HG02981 (cell line): ENCODE results near the gene INPP5A.

Source experiments
- ATAC-seq: cut with Tn5 transposase; IDR thresholded peaks from one replicate; pipeline ENCODE4 v1.9.1; 2021; ENCODE audit warnings: mild to moderate bottlenecking, moderate library complexity; ENCODE audit not compliant: unreplicated experiment

Gene INPP5A

GRCh38 chr10:132577350-132578003, 39.9 kb downstream of the INPP5A start:
- no peak for ATAC-seq

- ATAC-seq = no peak
These were observed 40.8 kb downstream of the INPP5A start for GRCh38 chr10:132578287-132578951.

- ATAC-seq = no peak
These were observed 41.7 kb downstream of the INPP5A start for GRCh38 chr10:132579027-132579859.

GRCh38 chr10:132580143-132580542, 42.6 kb downstream of the INPP5A start:
- ATAC-seq = no peak

- ATAC-seq = no peak
These were observed 43.0 kb downstream of the INPP5A start for GRCh38 chr10:132580617-132581016.

- ATAC-seq = no peak
These were observed 44.5 kb downstream of the INPP5A start for GRCh38 chr10:132582137-132582536.

GRCh38 chr10:132582771-132583170, 45.2 kb downstream of the INPP5A start:
- no peak for ATAC-seq

GRCh38 chr10:132583456-132583855, 45.9 kb downstream of the INPP5A start:
- no peak for ATAC-seq

GRCh38 chr10:132584081-132584480, 46.5 kb downstream of the INPP5A start:
- no peak for ATAC-seq

- ATAC-seq = no peak
These were observed 48.4 kb downstream of the INPP5A start for GRCh38 chr10:132585732-132586722.

- no peak for ATAC-seq
These were observed 49.2 kb downstream of the INPP5A start for GRCh38 chr10:132586739-132587138.

GRCh38 chr10:132587175-132587574, 49.6 kb downstream of the INPP5A start:
- no peak for ATAC-seq

- ATAC-seq = no peak
These were observed 50.9 kb downstream of the INPP5A start for GRCh38 chr10:132588301-132589013.

- no peak for ATAC-seq
These were observed 51.4 kb downstream of the INPP5A start for GRCh38 chr10:132589015-132589414.

GRCh38 chr10:132589681-132590080, 52.1 kb downstream of the INPP5A start:
- ATAC-seq = no peak

- ATAC-seq = no peak
These were observed 52.6 kb downstream of the INPP5A start for GRCh38 chr10:132590094-132590751.

- no peak for ATAC-seq
These were observed 53.1 kb downstream of the INPP5A start for GRCh38 chr10:132590752-132591121.

GRCh38 chr10:132591166-132591971, 53.8 kb downstream of the INPP5A start:
- no peak for ATAC-seq
